Esophagus mucosa (tissue), 1 donor: ENCODE measurements around the gene NDRG3. TPM values are rescaled to one million over a fixed set of nuclear protein-coding genes. Genes with fewer than 3 reads are reported as not detected.

ENCODE experiments used
- ATAC-seq: fragments of 200-7000 bp; cut with Tn5 transposase; one replicate; pipeline ENCODE4 v1.9.1; 2020
- total RNA-seq: library from RNA; stranded (reverse); gene quantifications from one replicate; pipeline ENCODE4 v1.2.4, GENCODE V29; 2023
- donor health status: DM: yes; HTN: yes; CAD: no.

The NDRG3 gene
- total RNA-seq, 1 donor from 2014 or later, result 15.3 TPM

- peak; percentile 92 for ATAC-seq
Observed at GRCh38 chr20:36605399-36606157, 140.3 kb downstream of the NDRG3 start, which contains the start of gene RAB5IF. Gene RAB5IF (plus strand): TSS chr20:36605779. CDS start chr20:36605952, 173 bp downstream.

GRCh38 chr20:36604952-36605398 is 140.9 kb downstream of the NDRG3 start:
- ATAC-seq, result peak; percentile 4

Other genes with a start within 250 kb of the NDRG3 start
- 28.8 TPM for gene MYL9, start 204.6 kb downstream of the NDRG3 start, total RNA-seq
- gene TGIF2, start 172.5 kb downstream of the NDRG3 start, total RNA-seq, result 7.5 TPM
- 185 TPM for gene RAB5IF, start 140.3 kb downstream of the NDRG3 start, total RNA-seq
- gene SLA2, start 99.9 kb downstream of the NDRG3 start, total RNA-seq, result 0.12 TPM
- 8.9 TPM for gene DSN1, start 27.7 kb upstream of the NDRG3 start, total RNA-seq
- gene TLDC2, start 130.0 kb upstream of the NDRG3 start, total RNA-seq, result 0.20 TPM
- 23.9 TPM for gene SAMHD1, start 205.6 kb upstream of the NDRG3 start, total RNA-seq